AG08396 (cell line): ENCODE data around the gene FANCD2OS.
"Not testable (repeated sequence)": the region's sequence is repeated elsewhere in the genome, so short reads cannot be mapped to it uniquely, and the experiment has no call there.

Source experiments
- DNase-seq: peaks from one replicate; pipeline ENCODE4 v3.0.0; 2012; ENCODE audit warnings: low spot score, mixed read lengths

The FANCD2OS gene, protein sequence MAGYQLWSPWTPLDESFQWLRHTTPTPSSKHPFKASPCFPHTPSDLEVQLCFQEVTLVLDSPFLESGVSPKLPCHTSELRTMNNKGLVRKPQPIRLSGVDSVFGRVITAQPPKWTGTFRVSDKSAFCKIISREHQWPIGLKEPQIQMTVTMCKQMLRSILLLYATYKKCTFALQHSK

DNA sequence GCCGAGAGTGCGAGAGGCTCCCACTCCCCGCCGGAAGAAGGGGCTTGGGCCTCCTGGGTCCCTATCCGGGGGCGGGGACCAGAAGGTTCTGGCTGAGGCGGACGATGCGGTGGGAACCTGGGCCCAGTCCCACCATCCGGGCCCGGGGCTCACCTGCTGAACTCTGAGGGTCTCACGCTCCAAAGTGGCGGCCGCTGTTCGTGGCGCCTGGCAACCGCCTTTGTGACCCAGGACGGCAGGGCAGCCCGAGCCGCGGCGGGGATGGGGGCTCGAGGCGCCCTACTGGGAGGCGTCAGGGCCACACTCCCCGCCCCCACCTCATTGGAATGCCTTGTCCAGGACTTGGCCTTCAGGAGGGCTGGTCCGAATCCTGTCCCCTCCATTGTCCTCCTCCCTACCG, at the start of gene FANCD2OS:
TSS of gene FANCD2OS (minus strand) at position 165 of the 400 bp plus-strand sequence. CDS start 3,481 bp downstream, outside the sequence.
- DNase-seq = no peak

DNA sequence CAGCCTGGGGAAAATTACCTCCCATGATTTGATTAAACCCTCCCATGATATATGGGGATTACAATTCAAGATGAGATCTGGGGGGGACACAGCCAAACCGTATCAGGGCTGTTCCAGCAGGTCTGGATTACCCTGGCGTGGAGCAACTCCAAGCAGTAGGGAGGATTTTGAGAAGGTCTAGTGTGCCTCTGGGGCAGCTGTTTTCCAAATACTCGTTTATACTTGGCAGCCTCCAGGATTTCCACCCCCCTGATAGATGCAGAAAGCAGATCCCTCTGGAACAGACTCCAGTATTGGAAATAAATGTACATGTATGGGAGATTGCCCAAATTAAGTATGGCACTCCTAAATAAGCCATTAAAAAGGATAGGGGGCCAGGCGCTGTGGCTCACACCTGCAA, 49.0 kb upstream of the FANCD2OS start:
- no peak for DNase-seq

DNA sequence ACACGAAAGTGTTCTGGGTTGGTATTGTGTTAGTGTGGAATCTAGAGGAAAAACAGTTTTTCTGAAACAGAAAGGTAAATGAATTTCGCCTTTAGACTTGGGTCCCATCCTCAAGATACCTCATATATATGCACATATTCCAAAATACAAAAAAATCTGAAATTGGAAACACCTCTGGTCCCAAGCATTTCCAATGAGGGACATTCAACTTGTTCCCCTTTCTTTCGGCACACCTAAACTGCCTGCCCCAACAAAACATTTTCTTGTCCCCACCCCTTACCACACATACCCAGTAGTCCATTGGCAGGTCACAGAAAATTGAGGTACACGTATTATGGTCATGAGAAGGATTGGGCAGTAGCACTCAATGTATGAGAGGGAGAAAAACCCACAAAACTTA, 47.6 kb upstream of the FANCD2OS start:
- no peak for DNase-seq

DNA sequence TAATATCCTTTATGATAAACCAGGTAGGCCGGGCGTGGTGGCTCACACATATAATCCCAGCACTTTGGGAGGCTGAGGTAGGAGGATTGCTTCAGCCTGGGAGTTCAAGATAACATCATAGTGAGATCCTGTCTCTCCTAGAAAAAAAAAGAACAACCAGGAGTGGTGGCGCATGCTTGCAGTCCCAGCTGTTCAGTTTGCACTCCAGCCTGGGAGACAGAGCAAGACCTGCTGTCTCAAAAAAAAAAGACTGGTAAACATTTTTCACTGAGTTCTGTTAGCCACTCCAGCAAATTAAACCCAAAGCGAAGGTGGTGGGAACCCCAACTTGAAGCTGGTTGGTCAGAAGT, 47.0 kb upstream of the FANCD2OS start:
- DNase-seq = no peak

DNA sequence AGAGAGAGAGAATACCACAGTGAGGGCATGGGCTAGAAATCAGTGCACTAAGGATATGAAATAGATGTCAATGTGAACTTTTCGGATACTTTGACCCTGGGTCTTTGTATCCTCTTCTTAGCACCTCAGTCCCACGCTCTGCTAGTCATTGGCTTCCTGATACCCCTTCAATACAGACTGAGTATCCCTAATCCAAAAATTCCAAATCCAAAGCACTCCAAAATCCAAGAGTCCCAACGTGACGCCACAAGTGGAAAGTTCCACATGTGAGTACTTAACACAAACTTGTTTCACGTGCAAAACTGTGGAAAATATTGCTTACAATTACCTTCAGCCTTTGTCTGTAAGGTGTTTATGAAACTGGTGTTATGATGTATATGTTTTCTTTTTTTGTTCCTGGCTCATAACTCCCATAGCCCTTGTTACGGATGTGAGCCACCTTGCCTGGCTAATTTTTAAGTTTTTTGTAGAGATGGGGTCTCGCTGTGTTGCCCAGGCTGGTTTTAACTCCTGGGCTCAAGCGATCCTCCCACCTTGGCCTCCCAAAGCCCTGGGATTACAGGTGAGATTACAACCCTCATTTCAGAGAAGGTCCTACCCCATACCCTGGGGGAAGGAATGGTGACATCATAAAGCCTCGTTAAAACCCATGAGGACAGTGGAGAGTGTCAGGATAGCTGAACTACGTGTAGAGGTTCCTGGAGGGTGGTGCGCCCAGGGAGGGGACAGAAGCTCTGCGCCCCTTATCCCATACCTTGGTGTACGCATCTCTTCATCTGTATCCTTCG, 46.5 kb upstream of the FANCD2OS start:
- no peak for DNase-seq

DNA sequence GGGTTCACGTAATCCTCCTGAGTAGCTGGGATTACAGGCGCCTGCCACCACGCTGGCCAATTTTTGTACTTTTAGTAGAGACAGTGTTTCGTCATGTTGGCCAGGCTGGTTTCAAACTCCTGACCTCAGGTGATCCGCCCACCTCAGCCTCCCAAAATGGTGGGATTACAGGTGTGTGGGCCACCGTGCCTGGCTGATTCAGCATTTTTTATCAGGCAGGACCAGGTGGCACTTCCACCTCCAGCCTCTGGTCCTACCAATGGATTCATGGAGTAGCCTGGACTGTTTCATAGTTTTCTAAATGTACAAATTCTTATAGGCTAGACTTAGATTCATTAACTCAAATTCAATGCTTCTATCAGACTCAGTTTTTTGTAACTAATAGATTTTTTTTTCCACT, 42.9 kb upstream of the FANCD2OS start:
- no peak for DNase-seq

DNA sequence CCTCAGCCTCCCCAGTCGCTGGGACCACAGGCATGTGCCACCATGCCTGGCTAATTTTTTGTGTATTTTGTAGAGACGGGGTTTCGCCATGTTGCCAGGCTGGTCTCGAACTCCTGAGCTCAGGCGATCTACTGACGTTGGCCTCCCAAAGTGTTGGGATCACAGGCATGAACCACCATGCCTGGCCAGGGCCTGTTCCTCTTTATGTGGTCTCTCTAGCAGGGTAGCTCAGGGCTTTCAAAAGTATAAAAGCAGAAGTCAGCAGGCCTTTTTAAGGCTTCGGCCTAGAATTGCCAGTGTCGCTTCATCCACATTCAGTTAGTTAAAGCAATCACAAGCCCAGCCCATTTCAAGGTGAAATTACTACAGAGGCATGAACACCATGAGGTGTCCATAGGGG, 41.2 kb upstream of the FANCD2OS start:
- no peak for DNase-seq

DNA sequence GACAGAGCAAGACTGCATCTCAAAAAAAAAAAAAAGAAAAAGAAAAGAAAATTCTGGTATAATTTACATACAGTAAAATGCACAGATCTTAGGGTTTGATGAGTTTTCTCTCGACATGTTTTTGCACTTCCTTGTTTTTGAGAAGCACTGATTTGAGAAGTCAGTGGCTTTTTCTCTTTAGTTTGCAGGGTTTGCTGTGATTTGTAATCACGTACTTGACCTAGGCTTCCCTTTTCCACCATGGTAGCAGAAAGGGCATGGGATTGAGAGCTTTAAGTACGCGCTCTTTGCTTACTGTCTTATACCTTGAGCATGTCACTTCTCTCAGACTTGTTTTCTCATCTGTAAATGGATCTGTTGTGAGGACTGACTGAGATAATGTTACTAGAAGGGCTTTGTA, 37.6 kb upstream of the FANCD2OS start:
- no peak for DNase-seq

DNA sequence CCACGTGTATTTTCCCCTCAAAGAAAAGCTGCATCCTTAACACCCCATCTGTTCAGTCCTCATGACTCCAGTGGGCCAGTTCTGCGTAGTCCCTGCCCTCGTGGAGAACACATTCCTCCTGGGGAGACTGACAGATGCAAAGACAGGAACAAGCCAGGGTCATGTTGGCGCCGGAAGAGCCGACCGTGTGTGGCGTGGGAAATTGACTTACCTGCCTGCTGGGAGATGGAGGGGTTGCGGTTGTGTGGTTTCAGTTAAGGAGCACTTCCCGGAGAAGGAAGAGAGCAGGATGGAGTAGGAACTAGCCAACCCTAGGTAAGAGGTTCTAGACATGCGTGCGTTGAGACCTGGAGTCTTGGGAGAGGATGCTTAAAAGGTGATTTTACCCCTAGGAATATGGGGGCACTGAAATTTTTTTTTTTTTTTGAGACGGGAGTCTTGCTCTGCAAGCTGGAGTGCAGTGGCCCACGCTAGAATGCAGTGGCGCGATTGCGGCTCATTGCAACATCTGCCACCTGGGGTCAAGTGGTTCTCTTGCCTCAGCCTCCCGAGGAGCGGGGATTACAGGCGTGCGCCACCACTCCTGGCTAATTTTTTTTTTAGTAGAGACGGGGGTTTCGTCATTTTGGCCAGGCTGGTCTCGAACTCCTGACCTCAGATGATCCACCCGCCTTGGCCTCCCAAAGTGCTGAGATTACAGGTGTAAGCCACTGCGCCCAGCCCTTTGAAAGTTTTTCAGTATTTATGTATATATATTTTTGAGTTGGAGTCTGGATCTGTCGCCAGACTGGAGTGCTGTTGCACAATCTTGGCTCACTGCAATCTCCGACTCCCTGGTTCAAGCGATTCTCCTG, 34.9 kb upstream of the FANCD2OS start:
- DNase-seq = no peak

DNA sequence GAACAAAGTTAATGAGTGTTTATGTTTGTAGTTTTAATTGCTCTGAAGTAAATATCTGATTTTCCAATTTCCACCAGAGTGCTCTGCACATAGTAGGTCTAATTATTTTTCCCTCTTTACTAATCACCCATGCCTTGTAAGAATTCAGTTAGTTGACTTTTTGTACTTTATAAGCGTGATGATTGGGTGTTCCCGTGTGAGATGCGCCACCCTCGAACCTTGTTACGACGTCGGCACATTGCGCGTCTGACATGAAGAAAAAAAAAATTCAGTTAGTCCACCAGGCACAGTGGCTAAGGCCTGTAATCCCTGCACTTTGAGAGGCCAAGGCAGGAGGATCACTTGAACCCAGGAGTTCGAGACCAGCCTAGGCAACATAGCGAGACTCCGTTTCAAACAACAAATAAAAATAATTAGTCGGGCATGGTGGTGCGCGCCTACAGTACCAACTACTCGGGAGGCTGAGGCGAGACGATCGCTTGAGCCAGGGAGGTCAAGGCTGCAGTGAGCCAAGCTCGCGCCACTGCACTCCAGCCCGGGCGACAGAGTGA, 33.0 kb upstream of the FANCD2OS start:
- no peak for DNase-seq

DNA sequence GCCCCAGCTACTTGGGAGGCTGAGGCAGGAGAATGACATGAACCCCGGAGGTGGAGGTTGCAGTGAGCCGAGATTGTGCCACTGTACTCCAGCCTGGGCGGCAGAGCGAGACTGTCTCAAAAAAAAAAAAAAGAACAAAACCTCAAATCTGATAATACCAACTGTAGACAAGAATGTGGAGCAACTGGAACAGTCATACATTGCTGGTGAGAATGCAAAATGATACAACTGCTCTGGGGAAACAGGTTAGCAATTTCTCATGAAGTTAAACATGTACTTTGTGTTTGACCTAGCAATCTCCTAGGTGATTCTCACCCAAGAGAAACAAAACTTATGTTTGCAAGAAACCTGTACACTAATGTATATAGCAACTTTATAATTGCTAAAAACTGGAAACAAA, 29.1 kb upstream of the FANCD2OS start:
- DNase-seq = no peak

DNA sequence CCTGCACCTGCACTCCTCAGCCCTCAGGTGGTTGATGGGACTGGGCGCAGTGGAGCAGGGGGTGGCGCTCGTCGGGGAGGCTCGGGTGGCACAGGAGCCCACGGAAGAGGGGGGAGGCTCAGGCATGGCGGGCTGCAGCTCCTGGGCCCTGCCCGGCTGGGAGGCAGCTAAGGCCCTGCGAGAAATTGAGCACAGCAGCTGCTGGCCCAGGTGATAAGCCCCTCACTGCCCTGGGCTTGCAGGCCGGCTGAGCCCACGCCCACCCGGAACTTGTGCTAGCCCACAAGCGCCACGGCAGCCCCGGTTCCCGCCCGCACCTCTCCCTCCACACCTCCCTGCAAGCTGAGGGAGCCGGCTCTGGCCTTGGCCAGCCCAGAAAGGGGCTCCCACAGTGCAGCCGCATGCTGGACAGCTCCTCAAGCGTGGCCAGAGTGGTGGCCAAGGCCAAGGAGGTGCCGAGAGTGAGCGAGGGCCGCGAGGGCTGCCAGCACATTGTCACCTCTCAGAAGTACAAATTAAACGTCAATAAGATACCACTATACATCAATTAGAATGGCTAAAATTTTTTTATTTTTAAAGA, 28.5 kb upstream of the FANCD2OS start:
- DNase-seq = no peak

DNA sequence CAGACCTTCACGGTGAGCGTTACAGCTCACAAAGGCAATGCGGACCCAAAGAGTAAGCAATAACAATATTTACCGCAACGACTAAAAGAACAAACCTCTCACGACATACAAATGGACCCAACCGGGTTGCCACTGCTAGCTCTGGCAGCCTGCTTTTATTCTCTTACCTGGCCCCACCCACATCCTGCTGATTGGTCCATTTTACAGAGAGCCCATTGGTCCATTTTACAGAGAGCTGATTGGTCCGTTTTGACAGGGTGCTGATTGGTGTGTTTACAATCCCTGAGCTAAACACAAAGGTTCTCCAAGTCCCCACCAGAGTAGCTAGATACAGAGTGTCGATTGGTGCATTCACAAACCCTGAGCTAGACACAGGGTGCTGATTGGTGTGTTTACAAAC, 27.8 kb upstream of the FANCD2OS start:
- not testable (repeated sequence) for DNase-seq

DNA sequence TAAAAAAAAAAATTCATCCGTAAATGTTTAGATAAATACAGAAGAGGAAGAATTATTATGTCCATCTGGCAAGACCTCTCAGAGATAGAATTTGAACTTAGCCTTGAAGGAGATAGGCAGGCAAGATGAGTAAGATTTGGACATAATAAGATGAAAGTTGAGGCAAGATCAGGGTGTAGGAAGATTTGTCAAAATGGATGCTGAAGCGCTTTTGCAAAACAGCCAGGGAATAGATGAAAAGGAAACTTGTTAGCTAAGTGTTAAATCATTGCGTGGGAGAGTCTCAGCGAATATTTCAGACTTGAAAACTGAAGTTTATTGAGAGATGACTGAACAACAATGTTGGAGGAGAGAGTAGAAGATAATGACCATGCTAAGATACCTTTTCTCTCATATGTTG, 14.7 kb upstream of the FANCD2OS start:
- DNase-seq = no peak

DNA sequence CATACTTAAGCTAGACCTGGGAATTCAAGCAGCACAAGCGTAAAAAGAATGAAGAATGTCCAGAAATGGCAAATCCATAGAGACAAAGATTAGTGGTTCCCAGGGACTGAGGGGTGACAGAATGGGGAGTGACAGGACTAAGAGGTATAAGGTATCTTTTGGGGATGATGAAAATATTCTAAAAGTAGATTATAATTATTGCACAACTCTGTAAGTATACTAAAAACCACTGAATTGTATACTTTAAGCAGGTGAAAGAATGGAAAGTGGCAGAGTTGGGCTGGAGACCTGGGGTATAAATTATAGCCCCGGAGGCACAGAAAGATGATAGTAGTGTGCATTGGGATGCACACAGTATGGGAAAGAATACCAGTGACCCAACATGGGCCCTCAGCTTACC, 13.0 kb upstream of the FANCD2OS start:
- DNase-seq = no peak

DNA sequence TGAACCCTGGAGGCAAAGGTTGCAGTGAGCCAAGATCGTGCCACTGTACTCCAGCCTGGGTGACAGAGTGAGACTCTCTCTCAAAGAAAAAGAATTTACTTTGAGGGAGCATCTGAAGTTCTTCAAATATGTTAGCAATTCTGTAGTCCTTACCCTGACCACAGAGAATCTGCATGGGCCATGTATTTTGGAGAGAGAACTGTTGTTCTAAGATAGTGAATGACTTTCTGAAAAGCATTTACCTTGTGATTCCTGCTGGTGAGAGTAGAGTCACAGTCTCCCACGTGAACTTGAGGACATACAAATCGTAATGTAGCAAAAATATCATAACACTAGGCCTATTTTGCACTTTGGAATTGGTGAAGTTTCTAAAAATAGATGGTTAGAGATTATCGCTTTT, 11.3 kb upstream of the FANCD2OS start:
- DNase-seq = no peak

DNA sequence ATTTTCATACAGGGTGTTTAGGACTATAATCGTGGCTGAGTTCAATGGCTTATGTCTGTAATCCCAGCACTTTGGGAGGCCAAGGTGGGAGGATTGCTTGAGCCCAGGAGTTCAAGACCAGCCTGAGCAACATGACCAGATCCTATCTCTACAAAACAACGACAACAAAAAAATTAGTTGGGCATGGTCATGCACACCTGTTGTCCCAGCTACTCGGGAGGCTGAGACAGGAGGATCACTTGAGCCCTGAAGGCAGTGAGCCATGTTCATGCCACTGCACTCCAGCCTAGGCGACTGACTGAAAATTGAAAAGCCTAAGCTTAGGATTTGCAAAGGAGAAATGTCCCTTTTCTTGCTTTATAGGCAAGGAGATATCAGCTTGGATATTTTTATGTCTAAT, 8.9 kb upstream of the FANCD2OS start:
- no peak for DNase-seq

DNA sequence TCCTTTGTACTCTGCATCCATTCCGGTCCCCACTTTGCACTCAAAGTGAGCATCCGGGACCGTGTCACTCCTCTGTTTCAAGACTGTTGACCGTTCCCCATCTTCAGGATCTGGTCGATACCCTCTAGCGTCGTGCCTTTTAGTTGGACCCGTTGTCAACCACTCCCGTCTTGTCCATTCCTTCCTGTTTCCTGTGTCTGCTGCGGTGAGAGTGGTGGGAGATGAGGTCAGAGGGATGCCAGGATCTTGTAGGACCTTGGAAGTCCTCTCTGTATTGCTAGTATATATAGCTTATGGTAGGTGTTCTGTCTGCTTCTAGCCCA, 8.0 kb upstream of the FANCD2OS start:
- peak; percentile 34 for DNase-seq

DNA sequence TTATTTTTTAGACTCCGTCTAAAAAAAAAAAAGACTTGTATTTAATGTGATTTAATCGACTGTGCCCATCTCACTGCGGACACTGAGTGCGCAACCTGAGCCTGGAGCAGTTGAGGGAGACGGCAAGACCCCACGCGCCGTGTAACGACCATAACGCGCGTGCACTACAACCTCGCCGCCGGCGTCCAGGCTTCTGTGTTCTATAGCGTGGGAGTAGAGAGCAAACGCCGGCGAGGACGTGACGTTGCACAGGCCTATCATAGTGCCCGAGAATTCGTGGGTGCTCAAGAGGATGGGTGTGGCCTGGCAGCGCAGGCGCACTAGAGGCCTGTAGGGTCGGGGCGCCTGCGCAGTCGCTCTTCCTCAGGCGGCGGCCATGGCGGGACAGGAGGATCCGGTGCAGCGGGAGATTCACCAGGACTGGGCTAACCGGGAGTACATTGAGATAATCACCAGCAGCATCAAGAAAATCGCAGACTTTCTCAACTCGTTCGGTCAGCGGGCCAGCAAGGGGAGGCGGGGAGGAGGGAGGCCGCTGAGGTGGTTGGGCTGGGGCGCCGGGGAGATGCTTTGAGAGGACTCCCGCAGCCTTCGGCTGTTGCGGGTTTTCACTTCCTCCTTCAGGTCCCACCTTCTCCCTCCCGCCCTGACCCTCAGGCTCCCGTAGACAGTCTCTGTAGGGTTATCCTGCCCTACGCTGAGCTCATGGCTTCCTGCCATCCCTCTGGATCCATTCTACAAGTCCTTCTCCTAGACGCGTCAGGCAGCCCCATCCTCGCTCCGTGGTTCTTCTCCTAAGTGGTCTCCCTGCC, 7.5 kb upstream of the FANCD2OS start, which contains the start of gene BRK1:
TSS of gene BRK1 (plus strand) at position 350 of the 812 bp plus-strand sequence. CDS start at position 377, 27 bp downstream.
- peak; percentile 100 for DNase-seq

DNA sequence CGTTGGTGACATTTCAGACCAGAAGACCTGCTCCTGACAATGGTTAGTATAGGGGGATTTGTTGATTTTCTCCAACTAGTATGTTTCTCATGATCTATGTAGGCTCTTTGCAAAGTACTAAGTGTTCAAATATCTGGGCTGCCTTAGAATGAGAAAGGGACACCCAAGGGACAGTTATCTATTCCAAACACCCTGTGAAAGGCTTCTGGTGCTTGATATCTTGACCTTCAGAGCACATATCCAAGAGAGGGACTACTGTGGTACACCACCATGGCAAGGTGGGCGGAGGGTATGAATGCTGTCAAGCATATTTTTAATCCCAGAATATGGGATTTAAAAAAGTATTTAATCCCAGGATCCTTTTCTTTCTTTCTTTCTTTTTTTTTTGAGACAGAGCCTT, 1.1 kb downstream of the FANCD2OS start:
- DNase-seq = no peak

DNA sequence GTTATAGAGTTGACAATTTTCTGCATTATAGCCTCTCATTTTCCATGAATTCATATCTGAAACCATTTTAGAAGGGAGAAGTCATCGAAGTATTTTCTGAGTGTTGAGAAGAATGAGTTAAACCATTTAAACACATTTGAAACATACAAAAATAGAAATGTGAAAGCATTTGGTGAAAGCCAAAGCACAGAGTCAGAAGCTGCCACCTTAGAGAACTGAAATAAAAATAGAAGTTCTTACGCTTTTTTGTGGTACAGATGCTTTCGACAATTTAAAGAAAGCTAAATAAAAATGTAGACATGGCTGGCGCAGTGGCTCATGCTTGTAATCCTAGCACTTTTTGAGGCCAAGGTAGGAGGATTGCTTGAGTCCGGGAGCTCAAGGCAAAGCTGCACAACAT, 9.0 kb downstream of the FANCD2OS start:
- no peak for DNase-seq

DNA sequence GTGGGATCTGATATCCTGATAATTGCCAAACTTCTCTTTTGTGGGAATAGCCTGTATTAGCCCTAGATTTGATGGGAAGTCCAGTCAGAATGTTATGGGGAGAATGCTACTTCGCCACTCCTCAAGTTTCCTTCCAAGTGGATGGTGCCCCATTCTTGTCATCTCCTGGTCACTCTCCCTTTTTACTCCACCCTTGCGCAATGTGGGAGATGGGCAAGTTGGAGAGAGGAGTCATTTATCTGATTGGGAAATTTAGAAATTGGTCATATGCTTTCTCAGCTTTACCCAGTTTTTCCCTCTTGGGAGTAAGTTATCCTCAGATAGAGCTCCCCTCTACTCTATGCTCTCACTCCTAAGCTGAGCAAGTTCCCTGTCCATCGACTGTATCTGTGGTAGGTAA, 14.4 kb downstream of the FANCD2OS start:
- DNase-seq = no peak
